GM12875 (cell line): ENCODE data around the gene CELF2.

Experiments used
- H3K4me3 ChIP-seq: one replicate; pipeline ENCODE4 v1.5.1; 2011; ENCODE audit warnings: low read depth, low read length, control low read depth
- CTCF ChIP-seq: IDR thresholded peaks from 2 replicates; pipeline ENCODE4 v1.5.1; 2011; ENCODE audit warnings: low read depth, mild to moderate bottlenecking, control low read depth, inconsistent platforms, low read length, moderate library complexity, borderline replicate concordance; ENCODE audit not compliant: insufficient read depth

Gene CELF2

GRCh38 chr10:11193001-11193551 lies 175.4 kb downstream of the CELF2 start:
- TF ChIP-seq CTCF: no peak
- no peak overlapping the region for H3K4me3 ChIP-seq

- no peak overlapping the region for H3K4me3 ChIP-seq
- no peak for TF ChIP-seq CTCF
These were observed 177.4 kb downstream of the CELF2 start for GRCh38 chr10:11194859-11195586.

- no peak for TF ChIP-seq CTCF
- no peak overlapping the region for H3K4me3 ChIP-seq
These were observed 178.0 kb downstream of the CELF2 start for GRCh38 chr10:11195623-11196022.

GRCh38 chr10:11197266-11197712 lies 179.6 kb downstream of the CELF2 start:
- no peak overlapping the region for H3K4me3 ChIP-seq

GRCh38 chr10:11197878-11198277 lies 180.2 kb downstream of the CELF2 start:
- TF ChIP-seq CTCF: no peak
- no peak overlapping the region for H3K4me3 ChIP-seq

More at GRCh38 chr10:11197266-11197712, 179.6 kb downstream of the CELF2 start:
- no peak for TF ChIP-seq CTCF

- TF ChIP-seq CTCF: no peak
- H3K4me3 ChIP-seq: no peak overlapping the region
These were observed 184.2 kb downstream of the CELF2 start for GRCh38 chr10:11201911-11202310.
